HG02642 (cell line): ENCODE results near the gene ARHGEF16.

ENCODE experiments used
- ATAC-seq: cut with Tn5 transposase; IDR thresholded peaks from one replicate; pipeline ENCODE4 v1.9.1; 2021; ENCODE audit warnings: mild to moderate bottlenecking; ENCODE audit not compliant: unreplicated experiment, poor library complexity

The ARHGEF16 gene

GRCh38 chr1:3420218-3420951, 34.1 kb upstream of the ARHGEF16 start:
- no peak for ATAC-seq

- no peak for ATAC-seq
Measured at GRCh38 chr1:3422638-3423037, 31.8 kb upstream of the ARHGEF16 start.

GRCh38 chr1:3423245-3423829, 31.1 kb upstream of the ARHGEF16 start:
- ATAC-seq = no peak

- ATAC-seq = no peak
Measured at GRCh38 chr1:3423896-3424611, 30.4 kb upstream of the ARHGEF16 start.

- ATAC-seq = no peak
Measured at GRCh38 chr1:3425486-3426215, 28.8 kb upstream of the ARHGEF16 start.

- ATAC-seq = no peak
Measured at GRCh38 chr1:3426956-3427535, 27.4 kb upstream of the ARHGEF16 start.

GRCh38 chr1:3427711-3428704, 26.5 kb upstream of the ARHGEF16 start:
- ATAC-seq = no peak

- ATAC-seq = no peak
Measured at GRCh38 chr1:3428899-3429298, 25.6 kb upstream of the ARHGEF16 start.

- no peak for ATAC-seq
Measured at GRCh38 chr1:3429320-3429719, 25.1 kb upstream of the ARHGEF16 start.

- no peak for ATAC-seq
Measured at GRCh38 chr1:3429766-3430165, 24.7 kb upstream of the ARHGEF16 start.

GRCh38 chr1:3430406-3430805, 24.1 kb upstream of the ARHGEF16 start:
- ATAC-seq = no peak

GRCh38 chr1:3430820-3431219, 23.6 kb upstream of the ARHGEF16 start:
- no peak for ATAC-seq

GRCh38 chr1:3431266-3431665, 23.2 kb upstream of the ARHGEF16 start:
- no peak for ATAC-seq

GRCh38 chr1:3431686-3432085, 22.8 kb upstream of the ARHGEF16 start:
- no peak for ATAC-seq

- no peak for ATAC-seq
Measured at GRCh38 chr1:3432306-3432705, 22.2 kb upstream of the ARHGEF16 start.

- no peak for ATAC-seq
Measured at GRCh38 chr1:3433076-3433475, 21.4 kb upstream of the ARHGEF16 start.

GRCh38 chr1:3433596-3434320, 20.7 kb upstream of the ARHGEF16 start:
- no peak for ATAC-seq

- ATAC-seq = no peak
Measured at GRCh38 chr1:3434406-3435110, 19.9 kb upstream of the ARHGEF16 start.
